Breast epithelium (tissue), 3 donors: ENCODE measurements around the gene GAN.

ENCODE experiments used
- CTCF ChIP-seq, 3 donors: fragments of 450-650 bp; IDR thresholded peaks; one replicate each; pipeline ENCODE4 v1.5.1; 2016 to 2017; ENCODE audit warnings: antibody characterized with exemption in 3 of 3, mild to moderate bottlenecking in 3 of 3, moderate library complexity in 3 of 3
- POLR2A ChIP-seq: fragments of 450-650 bp; IDR thresholded peaks from one replicate; pipeline ENCODE4 v1.6.1; 2016; ENCODE audit warnings: antibody characterized with exemption, mild to moderate bottlenecking, moderate library complexity

GRCh38 chr16:81376880-81377279 lies 62.1 kb downstream of the GAN start:
- no peak for TF ChIP-seq POLR2A
- TF ChIP-seq CTCF (IDR thresholded peaks at IDR 0.05): no peak
